GM12878 (cell line): Measurements from ENCODE around the gene SLC29A1. TPM values are rescaled to one million over a fixed set of nuclear protein-coding genes. Genes with fewer than 3 reads are reported as not detected.

Experiments used
- CBX5 ChIP-seq: sonication (generic); IDR thresholded peaks from 2 replicates; pipeline ENCODE4 v1.6.1; 2016; ENCODE audit warnings: low read depth, moderate library complexity, mild to moderate bottlenecking, inconsistent platforms
- CHD4 ChIP-seq: fragments of 200-600 bp; sonication (generic); IDR thresholded peaks from 2 replicates; pipeline ENCODE4 v1.6.1; 2016; ENCODE audit warnings: mild to moderate bottlenecking
- DPF2 ChIP-seq: fragments of 450-650 bp; IDR thresholded peaks from 2 replicates; pipeline ENCODE4 v1.6.1; 2017; ENCODE audit warnings: mild to moderate bottlenecking
- HDGF ChIP-seq: fragments of 450-650 bp; IDR thresholded peaks from 2 replicates; pipeline ENCODE4 v1.6.1; 2016; ENCODE audit warnings: antibody characterized with exemption
- MEF2B ChIP-seq: fragments of 450-650 bp; IDR thresholded peaks from 2 replicates; pipeline ENCODE4 v1.6.1; 2018; ENCODE audit warnings: mild to moderate bottlenecking, moderate library complexity; ENCODE audit not compliant: partially characterized antibody, poor library complexity, severe bottlenecking
- MLLT1 ChIP-seq: fragments of 450-650 bp; IDR thresholded peaks from 2 replicates; pipeline ENCODE4 v1.6.1; 2016; ENCODE audit warnings: mild to moderate bottlenecking
- MXI1 ChIP-seq: fragments of 150-350 bp; IDR thresholded peaks from 2 replicates; pipeline ENCODE4 v1.6.1; 2011; ENCODE audit warnings: low read depth, mild to moderate bottlenecking, inconsistent platforms, low read length, improper control_type of control experiment
- NR2F1 ChIP-seq: fragments of 450-650 bp; conservative IDR thresholded peaks from 2 replicates; pipeline ENCODE4 v1.6.1; 2017; ENCODE audit warnings: mild to moderate bottlenecking
- PAX5 ChIP-seq: IDR thresholded peaks from 2 replicates; pipeline ENCODE4 v1.6.1; 2011; ENCODE audit warnings: low read depth, low read length, borderline replicate concordance
- POLR2A ChIP-seq: IDR thresholded peaks from 2 replicates; pipeline ENCODE4 v1.6.1; 2011; ENCODE audit warnings: low read depth, mild to moderate bottlenecking, low read length
- POU2F2 ChIP-seq: IDR thresholded peaks from 3 replicates; pipeline ENCODE4 v1.6.1; 2011; ENCODE audit warnings: low read depth, mild to moderate bottlenecking, low read length, borderline replicate concordance
- RELA ChIP-seq: fragments of 450-650 bp; IDR thresholded peaks from 2 replicates; pipeline ENCODE4 v1.8.0; 2014; ENCODE audit warnings: borderline replicate concordance; ENCODE audit not compliant: partially characterized antibody
- SRF ChIP-seq, 2 experiments: IDR thresholded peaks; 2 replicates each; pipeline ENCODE4 v1.6.1; 2011; ENCODE audit warnings: low read depth in 2 of 2, low read length in 2 of 2, mild to moderate bottlenecking in 1 of 2, moderate library complexity in 1 of 2
- STAT1 ChIP-seq: fragments of 450-650 bp; conservative IDR thresholded peaks from 2 replicates; pipeline ENCODE4 v1.6.1; 2014; ENCODE audit warnings: antibody characterized with exemption, mild to moderate bottlenecking
- SUZ12 ChIP-seq: fragments of 200-600 bp; sonication (generic); IDR thresholded peaks from one replicate; pipeline ENCODE4 v1.6.1; 2018; ENCODE audit warnings: antibody characterized with exemption, mild to moderate bottlenecking; ENCODE audit not compliant: unreplicated experiment
- YY1 ChIP-seq: IDR thresholded peaks from 2 replicates; pipeline ENCODE4 v1.6.1; 2011; ENCODE audit warnings: low read depth, mild to moderate bottlenecking, low read length
- ZNF207 ChIP-seq: fragments of 450-650 bp; IDR thresholded peaks from 2 replicates; pipeline ENCODE4 v1.6.1; 2014; ENCODE audit warnings: antibody characterized with exemption, mild to moderate bottlenecking, borderline replicate concordance
- ZNF217 ChIP-seq: fragments of 450-650 bp; IDR thresholded peaks from 2 replicates; pipeline ENCODE4 v1.6.1; 2017; ENCODE audit warnings: antibody characterized with exemption, mild to moderate bottlenecking
- polyA plus RNA-seq, 11 experiments: library from polyadenylated mRNA; depleted of rRNA in 4 of 11; unstranded in 6 of 11; stranded (reverse) in 5 of 11; fragments of >200 nt; fragmentation: Nextera tagmentation in 4 of 11; fragmentation: Illumina TruSeq in 1 of 11; extraction: Ambion mirVana in 4 of 11; extraction: Trizol in 1 of 11; gene quantifications; 1 replicate in 1 of 11; 2 replicates in 10 of 11; pipeline versions ENCODE4 v1.2.1 to v1.2.3, GENCODE V29; 2011 to 2016; ENCODE audit warnings: inconsistent platforms in 2 of 11, missing spikeins in 2 of 11, low read depth in 1 of 11
- total RNA-seq, 4 experiments: library from RNA; depleted of rRNA in 3 of 4; stranded (reverse); fragments of >200 nt in 3 of 4; fragmentation: Illumina TruSeq in 1 of 4; extraction: Trizol in 1 of 4; gene quantifications; 2 replicates each; pipeline versions ENCODE4 v1.2.1 to v1.2.3, GENCODE V29; 2013 to 2021
- TF ChIP-seq, protein P1 (sequence below): IDR thresholded peaks from 2 replicates; pipeline ENCODE4 v1.6.1; 2012; ENCODE audit warnings: improper control_type of control experiment, low read depth, low read length; ENCODE audit not compliant: insufficient replicate concordance
- TF ChIP-seq, protein P2 (sequence below): fragments of 450-650 bp; IDR thresholded peaks from 2 replicates; pipeline ENCODE4 v1.6.1; 2017; ENCODE audit warnings: mild to moderate bottlenecking, moderate library complexity

SLC29A1 gene
- total and polyA plus RNA-seq, 10 of the 15 experiments (the other 5 are each of a cell fraction or from before 2014, with no cell fraction given): 10.0 to 132 (median 93.4) TPM

GRCh38 chr6:44219053-44219814 lies 4.2 kb upstream of the SLC29A1 start (continued):
- TF ChIP-seq SUZ12 (no peak), DPF2 (peak; percentile 75), ZNF217 (no peak), ZNF207 (no peak), POLR2A (peak; percentile 84), STAT1 (no peak), RELA (no peak), HDGF (no peak), YY1 (peak; percentile 29; the same call in 1 of the 2 replicates), POU2F2 (0 out of 3 replicates have a peak, but pooled peaks have one; percentile 16), NR2F1 (peak; percentile 64; the same call in 1 of the 2 replicates), CBX5 (no peak), CHD4 (no peak), PAX5 (0 out of 2 replicates have a peak, but pooled peaks have one; percentile 6), MXI1 (peak; percentile 62), MLLT1 (peak; percentile 55; the same call in 1 of the 2 replicates), MEF2B (peak; percentile 13), SRF (IDR thresholded peaks at IDR 0.05; ENCODE audit: low read depth in 2 of 2, low read length in 2 of 2) (no peak)
- TF ChIP-seq, protein P1, sequence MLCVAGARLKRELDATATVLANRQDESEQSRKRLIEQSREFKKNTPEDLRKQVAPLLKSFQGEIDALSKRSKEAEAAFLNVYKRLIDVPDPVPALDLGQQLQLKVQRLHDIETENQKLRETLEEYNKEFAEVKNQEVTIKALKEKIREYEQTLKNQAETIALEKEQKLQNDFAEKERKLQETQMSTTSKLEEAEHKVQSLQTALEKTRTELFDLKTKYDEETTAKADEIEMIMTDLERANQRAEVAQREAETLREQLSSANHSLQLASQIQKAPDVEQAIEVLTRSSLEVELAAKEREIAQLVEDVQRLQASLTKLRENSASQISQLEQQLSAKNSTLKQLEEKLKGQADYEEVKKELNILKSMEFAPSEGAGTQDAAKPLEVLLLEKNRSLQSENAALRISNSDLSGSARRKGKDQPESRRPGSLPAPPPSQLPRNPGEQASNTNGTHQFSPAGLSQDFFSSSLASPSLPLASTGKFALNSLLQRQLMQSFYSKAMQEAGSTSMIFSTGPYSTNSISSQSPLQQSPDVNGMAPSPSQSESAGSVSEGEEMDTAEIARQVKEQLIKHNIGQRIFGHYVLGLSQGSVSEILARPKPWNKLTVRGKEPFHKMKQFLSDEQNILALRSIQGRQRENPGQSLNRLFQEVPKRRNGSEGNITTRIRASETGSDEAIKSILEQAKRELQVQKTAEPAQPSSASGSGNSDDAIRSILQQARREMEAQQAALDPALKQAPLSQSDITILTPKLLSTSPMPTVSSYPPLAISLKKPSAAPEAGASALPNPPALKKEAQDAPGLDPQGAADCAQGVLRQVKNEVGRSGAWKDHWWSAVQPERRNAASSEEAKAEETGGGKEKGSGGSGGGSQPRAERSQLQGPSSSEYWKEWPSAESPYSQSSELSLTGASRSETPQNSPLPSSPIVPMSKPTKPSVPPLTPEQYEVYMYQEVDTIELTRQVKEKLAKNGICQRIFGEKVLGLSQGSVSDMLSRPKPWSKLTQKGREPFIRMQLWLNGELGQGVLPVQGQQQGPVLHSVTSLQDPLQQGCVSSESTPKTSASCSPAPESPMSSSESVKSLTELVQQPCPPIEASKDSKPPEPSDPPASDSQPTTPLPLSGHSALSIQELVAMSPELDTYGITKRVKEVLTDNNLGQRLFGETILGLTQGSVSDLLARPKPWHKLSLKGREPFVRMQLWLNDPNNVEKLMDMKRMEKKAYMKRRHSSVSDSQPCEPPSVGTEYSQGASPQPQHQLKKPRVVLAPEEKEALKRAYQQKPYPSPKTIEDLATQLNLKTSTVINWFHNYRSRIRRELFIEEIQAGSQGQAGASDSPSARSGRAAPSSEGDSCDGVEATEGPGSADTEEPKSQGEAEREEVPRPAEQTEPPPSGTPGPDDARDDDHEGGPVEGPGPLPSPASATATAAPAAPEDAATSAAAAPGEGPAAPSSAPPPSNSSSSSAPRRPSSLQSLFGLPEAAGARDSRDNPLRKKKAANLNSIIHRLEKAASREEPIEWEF: no peak
- TF ChIP-seq, protein P2, sequence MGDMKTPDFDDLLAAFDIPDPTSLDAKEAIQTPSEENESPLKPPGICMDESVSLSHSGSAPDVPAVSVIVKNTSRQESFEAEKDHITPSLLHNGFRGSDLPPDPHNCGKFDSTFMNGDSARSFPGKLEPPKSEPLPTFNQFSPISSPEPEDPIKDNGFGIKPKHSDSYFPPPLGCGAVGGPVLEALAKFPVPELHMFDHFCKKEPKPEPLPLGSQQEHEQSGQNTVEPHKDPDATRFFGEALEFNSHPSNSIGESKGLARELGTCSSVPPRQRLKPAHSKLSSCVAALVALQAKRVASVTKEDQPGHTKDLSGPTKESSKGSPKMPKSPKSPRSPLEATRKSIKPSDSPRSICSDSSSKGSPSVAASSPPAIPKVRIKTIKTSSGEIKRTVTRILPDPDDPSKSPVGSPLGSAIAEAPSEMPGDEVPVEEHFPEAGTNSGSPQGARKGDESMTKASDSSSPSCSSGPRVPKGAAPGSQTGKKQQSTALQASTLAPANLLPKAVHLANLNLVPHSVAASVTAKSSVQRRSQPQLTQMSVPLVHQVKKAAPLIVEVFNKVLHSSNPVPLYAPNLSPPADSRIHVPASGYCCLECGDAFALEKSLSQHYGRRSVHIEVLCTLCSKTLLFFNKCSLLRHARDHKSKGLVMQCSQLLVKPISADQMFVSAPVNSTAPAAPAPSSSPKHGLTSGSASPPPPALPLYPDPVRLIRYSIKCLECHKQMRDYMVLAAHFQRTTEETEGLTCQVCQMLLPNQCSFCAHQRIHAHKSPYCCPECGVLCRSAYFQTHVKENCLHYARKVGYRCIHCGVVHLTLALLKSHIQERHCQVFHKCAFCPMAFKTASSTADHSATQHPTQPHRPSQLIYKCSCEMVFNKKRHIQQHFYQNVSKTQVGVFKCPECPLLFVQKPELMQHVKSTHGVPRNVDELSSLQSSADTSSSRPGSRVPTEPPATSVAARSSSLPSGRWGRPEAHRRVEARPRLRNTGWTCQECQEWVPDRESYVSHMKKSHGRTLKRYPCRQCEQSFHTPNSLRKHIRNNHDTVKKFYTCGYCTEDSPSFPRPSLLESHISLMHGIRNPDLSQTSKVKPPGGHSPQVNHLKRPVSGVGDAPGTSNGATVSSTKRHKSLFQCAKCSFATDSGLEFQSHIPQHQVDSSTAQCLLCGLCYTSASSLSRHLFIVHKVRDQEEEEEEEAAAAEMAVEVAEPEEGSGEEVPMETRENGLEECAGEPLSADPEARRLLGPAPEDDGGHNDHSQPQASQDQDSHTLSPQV: no peak
